Right ventricle myocardium superior (tissue), 1 donor: ENCODE data around the gene SLC5A10. TPM values are rescaled to one million over a fixed set of nuclear protein-coding genes. Genes with fewer than 3 reads are reported as not detected.
"Not testable (repeated sequence)": the region's sequence is repeated elsewhere in the genome, so short reads cannot be mapped to it uniquely, and the experiment has no call there.

Source experiments
- ATAC-seq: fragments of 200-7000 bp; cut with Tn5 transposase; one replicate; pipeline ENCODE4 v1.9.1; 2020; ENCODE audit warnings: mild to moderate bottlenecking; ENCODE audit not compliant: poor library complexity
- DNase-seq: peaks from one replicate; pipeline ENCODE4 v3.0.0-alpha.2; 2020
- intact Hi-C: fragments of 100-400 bp; cut with DNase I; formaldehyde crosslinking; loops from one replicate; pipeline ENCODE4 v1.11.2; 2022
- total RNA-seq: library from RNA; stranded (reverse); fragmentation: NEBNext Ultra II Directional; extraction: Animal tissue kit (Norgen Biotek cat#: 25700); gene quantifications from one replicate; pipeline ENCODE4 v1.2.1, GENCODE V29; 2021
- donor health status: DM: no; HTN: yes; CAD: no; lungs with severe emphysema.

Gene SLC5A10
- total RNA-seq, 1 donor from 2014 or later: not detected

DNA sequence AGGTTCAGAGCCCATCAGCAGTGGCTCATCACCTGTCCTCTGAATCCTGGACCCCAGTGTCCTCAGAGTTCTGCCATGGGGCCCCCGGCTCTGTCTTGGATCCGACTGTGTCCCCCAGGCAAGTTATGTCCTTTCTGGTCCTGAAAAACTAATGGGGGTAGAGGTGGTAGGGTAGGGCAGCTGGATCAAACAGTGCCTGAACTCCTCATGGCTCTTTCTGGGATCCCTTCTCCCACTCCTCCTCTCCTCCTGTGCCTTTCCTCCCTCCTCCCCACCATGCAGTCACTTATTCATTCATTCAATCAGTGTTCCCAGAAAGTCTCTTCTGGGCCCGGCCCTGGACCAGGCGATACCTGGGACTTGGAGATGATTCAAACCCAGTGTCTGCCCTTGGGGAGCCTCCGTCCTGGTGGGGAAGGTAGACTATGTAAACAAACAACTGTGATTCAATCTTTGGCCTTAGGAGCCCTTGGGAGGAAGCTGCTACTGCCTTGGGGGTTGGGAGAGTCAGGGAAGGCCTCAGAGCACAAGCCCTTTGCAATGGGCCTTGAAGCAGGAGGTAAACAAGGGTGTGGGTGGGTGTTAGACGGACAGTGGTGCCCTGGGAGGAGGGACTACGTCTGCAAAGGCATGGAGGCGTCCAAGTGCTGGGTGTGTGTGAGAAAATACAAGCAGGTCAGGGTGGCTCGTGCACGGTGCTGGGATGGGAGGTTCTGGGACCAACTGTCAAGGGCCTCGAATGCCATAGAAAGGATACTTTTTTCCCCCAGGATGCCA is 59.0 kb downstream of the SLC5A10 start:
- ATAC-seq: peak; percentile 51
- intact Hi-C loops: no loop called here
- no peak for DNase-seq

DNA sequence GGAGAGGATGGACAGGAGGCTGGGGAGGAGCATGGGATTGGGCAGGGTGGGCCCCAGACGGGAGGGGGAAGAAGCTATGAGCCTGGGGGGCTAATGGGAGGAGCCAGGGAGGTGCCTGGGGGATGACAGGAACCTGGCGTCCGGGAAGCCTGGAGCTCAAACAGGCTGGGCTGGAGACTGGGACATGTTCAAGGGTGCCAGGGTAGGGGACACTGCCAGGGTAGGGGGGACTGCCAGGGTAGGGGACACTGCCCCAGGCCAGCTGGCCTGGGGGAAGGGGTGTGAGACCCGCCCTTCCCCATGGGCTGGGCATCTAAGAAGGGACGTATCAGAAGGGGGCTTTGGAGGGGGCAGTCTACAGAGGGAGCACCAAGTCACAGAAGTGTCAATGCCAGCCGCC is 59.6 kb downstream of the SLC5A10 start:
- no peak for DNase-seq
- intact Hi-C loops: no loop called here
- no peak for ATAC-seq

DNA sequence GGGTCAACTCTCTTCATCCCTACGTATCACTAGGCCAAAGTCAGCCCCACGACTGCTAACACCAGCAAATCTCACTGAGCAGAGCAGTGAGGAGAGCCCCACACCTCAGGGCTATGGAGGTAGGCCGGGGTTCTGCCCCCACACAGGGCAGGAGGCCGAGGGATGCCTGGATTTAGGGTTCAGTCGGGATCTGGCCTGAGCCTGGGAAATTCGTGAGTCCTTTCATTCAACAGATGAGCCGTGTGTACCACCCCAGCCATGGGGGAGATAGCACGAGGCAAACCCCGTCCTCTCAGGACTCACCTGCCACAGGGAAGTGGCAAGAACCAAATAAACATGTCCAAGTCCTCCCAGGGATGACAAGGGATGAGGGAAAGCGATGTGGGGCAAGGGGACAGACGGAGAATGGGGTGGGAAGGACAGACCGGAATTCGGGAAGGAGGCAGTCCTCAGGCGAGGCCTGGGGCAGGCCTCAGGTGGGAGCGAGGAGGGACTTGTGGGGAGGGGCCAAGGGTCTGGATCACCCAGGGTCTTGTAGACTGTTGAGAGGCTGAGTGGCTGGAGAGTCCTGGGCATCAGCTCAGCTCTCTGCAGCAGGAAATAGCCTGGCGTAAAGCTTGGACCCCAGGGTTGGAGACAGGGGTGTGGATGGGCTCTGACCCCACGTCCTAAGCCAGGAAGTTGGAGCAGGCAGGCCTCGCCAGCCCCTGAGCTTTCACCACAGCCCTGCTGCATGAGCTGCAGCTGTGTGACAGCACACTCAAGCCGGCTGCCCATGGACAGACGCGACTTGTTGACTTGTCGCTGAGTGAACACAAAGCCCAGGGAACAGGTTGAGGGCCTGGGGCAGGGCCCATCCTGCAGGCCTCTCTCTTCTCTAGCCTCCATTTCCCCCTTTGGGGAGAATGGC is 60.5 kb downstream of the SLC5A10 start:
- ATAC-seq: no peak
- peak; percentile 35 for DNase-seq
- intact Hi-C loops: no loop called here

DNA sequence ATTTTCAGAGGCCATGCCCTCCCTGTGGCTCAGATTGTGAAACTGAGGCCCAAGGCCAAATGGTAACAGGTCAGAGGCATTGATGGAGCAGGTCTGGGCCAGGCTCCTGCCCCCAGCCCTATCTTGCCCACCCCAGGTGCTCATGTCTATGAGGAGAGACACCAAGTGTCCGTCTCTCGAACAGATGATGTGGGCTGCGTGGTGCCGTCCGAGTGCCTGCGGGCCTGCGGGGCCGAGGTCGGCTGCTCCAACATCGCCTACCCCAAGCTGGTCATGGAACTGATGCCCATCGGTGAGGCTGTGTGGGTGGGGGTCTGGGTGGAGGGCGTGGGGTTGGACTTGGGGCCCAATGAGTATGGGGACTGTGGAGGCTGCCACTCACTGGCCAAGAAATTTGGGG is 61.3 kb downstream of the SLC5A10 start:
- intact Hi-C loops: no loop called here
- DNase-seq (peak; percentile 20), ATAC-seq (no peak)

DNA sequence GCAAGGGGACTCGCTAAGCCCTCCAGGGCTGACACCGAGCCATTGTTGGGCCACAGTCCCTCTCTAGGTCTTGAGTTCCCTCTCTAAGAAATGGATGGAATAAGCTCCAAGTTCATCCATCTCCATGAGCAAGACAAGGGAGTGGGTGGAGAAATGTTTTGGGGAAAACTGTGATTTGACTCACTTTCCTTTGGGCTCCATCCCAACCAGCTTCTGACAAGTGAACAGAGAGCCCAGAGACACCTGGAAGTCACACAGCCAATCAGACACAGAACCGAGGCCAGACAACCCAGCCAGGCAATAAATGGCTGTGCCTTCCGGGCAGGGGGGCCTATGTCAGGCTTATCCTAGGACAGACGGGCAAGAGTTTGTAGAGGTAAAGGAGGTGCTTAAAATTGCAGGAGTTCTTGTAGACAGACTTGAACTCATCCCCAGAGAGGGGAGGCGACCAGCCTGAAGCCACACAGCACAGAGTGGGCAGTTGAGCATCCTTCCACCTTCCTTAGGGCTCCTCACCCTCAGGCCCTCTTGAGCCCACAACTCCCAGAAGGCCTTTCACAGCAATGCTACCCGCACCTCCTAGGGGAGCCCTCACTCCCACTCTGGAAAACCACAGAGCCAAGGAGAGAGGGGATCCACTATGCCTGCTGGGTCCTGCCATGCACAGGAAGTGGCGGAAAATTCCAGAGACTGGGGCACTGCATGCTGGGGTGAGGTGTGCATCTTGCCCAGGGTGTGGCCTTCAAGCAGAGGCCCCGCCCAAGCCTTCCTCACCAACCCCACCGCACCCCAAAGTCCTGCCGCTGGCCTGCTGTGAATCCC is 62.1 kb downstream of the SLC5A10 start:
- DNase-seq: peak; percentile 24
- intact Hi-C loops: no loop called here
- ATAC-seq: no peak

DNA sequence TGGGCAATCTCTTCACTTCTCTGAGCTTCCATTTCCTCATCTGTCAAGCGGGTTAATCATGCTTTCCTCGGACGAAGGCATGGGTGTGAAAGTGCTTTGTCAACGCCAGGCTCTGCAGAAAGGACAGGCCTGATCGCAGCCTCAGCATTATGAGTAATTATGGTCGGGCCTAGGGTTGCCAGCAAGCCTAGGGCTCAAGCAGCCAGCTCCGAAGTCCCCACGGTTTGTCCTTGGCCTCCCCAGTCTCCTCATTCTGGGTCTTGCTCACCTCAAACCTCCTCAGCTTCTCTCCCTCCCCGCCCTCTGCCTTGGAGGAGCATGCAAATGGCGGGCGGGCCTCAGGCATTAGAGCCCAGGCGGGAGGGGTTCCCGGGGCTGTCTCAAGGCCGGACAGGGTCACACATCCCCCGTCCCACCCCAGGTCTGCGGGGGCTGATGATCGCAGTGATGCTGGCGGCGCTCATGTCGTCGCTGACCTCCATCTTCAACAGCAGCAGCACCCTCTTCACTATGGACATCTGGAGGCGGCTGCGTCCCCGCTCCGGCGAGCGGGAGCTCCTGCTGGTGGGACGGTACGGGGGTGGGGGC is 62.8 kb downstream of the SLC5A10 start:
- intact Hi-C loops: no loop called here
- no peak for ATAC-seq
- DNase-seq: peak; percentile 21

DNA sequence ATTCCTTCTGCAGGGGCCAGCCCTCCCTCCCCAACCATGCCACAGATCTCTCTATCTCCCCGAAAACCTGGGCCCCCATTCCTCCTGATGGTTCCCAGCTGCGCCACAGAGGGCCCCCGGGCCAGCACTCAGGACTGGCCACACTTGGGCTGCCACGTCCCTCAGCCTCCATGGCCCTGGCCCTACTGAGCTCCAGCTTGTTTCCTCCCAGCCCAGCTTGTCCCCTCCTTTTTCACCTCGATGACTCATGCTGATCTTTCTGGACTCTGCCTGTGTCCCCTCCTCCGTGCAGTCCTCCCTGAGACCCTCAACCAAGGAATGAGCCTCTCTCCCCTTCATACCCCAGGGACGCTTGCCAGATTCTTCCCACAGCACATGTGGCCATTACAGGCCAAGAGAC is 63.5 kb downstream of the SLC5A10 start:
- intact Hi-C loops: no loop called here
- ATAC-seq: no peak
- DNase-seq: peak; percentile 17

DNA sequence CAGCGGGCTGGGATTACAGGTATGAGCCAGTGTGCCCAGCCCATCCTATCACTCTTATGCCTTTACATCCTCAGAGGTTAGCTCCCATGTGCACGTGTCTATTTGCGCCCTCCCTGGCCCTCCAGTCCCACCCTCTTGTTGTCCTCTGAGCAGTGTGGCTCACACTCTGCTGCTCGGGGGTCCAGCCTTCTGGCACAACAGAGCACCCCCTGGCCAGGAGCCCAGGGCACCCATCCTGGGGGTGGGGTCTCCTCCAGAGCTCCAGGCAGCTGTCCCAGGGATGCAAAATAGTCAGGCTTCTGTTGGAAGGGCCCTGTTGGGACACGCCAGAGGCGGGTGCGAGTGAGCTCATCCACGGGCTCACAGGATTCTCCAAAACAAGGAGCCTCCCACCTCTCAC is 64.3 kb downstream of the SLC5A10 start:
- intact Hi-C loops: no loop called here
- peak; percentile 7 for DNase-seq
- no peak for ATAC-seq

DNA sequence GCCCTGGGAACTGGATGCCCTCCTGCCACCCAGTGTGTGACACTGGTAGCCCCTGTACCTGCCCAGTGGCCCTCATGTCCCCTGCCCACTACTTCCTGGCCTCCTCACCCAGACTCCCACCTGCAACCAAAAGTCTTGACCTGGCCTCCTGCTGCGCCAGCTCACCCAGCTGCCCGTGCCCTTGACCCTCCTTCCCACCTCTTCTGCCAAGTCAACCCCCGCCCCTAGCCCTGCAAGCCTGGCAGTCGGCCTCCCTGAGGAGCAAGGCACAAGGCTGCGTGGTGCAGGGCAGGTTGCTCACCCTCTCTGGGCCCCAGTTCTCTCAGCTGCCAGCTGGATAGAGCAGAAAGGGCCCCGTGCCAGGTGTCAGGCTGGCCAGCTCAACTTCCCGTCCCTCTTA is 64.9 kb downstream of the SLC5A10 start:
- ATAC-seq: no peak
- intact Hi-C loops: no loop called here
- peak; percentile 32 for DNase-seq

DNA sequence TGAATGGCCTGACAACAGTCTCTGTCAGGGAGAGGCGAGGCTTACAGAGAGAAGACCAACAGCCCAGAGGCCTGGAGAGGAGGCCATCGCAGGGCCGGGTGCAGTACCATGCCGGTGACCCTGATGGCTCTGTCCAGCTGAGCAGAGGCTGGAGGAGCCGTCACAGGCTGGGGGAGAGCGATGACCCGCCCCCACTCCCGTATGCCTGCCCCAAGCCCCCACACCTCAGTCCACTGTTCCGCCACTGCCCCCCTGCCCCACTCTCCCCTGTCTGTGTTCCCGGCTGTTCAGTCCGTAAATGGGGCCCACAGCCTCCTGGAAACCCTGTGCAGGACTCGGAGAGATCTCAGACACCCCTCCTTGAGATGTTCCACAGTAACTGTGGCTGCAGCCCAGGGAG is 65.4 kb downstream of the SLC5A10 start:
- DNase-seq (peak; percentile 27), ATAC-seq (no peak)
- intact Hi-C loops: no loop called here

DNA sequence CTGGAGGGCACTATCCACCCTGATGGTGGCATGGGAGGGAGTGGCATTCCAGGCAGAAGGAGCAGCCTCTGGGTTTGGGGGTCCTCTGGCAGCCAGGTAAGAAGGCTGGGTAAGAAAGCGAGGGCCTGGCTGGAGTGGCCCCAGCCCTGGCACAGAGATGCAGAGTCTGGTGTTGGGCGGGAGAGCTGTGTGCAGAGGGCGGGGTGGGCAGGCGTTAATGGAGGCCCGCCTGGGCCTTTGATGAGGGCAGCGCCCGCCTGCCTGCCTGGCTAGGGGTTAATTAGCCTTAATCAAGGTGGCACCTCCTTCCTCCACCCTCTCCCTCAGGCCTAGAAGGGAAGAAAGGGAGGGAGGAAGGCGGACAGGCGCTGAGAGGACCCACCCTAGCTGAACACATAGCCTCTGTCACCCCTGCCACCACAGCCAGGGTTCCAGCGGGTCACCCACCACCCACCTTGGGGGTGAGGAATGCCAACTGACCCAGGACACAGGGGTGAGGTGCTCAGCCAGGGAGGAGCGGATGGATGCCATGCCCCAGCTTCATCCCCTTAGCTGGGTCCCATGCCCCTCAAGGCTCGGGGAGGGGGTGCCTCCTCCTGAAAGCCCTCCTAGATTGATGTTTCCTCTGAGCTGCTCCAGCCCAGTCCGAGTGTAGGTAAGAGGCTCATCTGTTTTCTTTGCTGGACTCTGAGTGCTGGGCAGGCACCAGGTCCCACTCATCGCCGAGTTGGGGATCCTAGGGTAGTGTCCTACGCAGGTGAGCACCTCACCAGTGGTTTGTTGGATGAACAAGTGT is 66.0 kb downstream of the SLC5A10 start:
- peak; percentile 14 for DNase-seq
- ATAC-seq: no peak
- intact Hi-C loops: no loop called here

DNA sequence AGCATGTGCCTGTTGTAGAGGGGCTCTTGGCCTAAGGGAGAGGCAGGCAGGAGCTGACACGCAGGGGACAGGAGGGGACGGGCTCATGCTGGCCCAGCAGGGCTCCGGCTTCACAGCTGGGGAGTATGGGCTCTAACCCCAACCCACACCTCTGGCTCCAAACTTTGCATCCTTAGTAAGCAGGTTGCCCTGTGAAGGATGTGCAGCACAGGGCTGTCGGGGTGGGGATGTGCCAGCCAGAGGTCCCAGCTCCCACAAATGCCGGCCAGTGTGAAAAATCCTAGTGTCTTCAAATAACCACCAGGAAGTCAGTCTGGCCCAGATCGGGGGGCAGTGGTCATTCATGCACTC is 66.6 kb downstream of the SLC5A10 start:
- DNase-seq: peak; percentile 23
- no peak for ATAC-seq
- intact Hi-C loops: no loop called here

DNA sequence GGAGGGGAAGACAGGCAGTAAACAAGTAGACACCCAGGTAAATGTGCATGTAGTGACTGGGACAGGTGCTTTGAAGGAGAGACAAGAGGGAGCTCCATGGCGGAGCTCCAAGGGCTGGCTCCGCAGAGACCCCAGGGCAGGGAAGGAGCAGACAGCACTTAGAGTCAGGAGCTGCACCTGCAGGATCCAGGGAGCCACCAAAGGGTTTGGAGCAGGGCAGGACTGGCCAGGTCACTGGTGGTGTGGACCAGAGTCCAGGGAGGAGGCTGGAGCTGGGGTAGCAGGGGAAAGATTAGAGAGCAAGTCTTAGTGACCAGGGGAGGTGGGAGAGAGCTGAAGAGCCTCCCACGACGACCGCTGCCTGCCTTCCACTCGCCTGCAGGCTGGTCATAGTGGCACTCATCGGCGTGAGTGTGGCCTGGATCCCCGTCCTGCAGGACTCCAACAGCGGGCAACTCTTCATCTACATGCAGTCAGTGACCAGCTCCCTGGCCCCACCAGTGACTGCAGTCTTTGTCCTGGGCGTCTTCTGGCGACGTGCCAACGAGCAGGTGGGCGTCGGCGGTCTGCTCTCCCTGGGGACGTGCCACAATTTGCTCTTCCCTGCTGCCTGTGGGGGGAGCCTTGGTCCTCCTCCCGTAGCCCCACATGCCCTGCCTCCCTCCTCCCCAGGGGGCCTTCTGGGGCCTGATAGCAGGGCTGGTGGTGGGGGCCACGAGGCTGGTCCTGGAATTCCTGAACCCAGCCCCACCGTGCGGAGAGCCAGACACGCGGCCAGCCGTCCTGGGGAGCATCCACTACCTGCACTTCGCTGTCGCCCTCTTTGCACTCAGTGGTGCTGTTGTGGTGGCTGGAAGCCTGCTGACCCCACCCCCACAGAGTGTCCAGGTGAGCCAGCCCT is 67.3 kb downstream of the SLC5A10 start:
- no peak for ATAC-seq
- DNase-seq: peak; percentile 34
- intact Hi-C loops: no loop called here

DNA sequence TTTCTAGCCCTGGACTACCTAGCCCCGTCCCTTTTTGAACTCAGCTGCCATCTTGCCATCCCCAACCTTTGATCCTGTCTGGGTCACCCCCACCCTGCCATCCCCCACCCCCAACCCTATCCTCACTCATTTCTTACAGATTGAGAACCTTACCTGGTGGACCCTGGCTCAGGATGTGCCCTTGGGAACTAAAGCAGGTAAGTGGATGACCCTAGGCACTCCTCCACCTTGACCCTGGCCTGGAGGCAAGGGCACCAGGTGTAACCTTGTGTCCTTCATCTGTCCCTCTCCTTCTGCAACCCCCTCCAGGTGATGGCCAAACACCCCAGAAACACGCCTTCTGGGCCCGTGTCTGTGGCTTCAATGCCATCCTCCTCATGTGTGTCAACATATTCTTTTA is 68.1 kb downstream of the SLC5A10 start:
- intact Hi-C loops: no loop called here
- ATAC-seq (no peak), DNase-seq (peak; percentile 9)

DNA sequence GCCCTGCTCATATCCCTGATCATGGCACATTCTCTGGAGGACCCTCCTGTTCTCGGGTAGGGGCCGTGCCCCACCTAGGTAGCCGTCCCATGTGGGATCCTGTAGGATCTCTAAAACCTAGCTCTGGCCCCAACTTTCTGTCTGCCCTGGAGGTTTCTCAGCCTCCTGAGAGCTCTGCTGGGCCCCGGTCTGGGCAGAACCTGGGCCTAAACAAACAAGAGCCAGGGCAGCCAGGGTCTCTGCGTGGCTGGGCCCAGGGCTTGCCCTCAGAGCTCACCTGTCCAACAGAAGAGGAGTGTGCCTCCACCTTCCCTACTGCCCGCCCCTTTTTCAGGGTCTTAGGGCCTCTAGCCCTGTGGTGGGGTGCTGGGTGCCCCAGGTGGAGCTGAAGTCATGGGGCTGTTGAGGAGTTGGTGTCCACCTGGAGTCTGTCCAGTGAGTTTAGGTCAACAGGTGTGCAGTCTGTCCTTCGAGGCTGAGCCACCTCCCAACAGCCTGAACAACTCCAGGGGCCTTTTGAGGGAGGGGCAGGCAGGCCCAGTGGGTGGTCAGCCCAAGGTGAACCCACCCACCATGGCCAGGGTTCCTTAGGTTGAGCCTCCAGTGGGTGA is 69.2 kb downstream of the SLC5A10 start:
- DNase-seq: peak; percentile 27
- ATAC-seq, intact Hi-C loops: not testable (repeated sequence)

DNA sequence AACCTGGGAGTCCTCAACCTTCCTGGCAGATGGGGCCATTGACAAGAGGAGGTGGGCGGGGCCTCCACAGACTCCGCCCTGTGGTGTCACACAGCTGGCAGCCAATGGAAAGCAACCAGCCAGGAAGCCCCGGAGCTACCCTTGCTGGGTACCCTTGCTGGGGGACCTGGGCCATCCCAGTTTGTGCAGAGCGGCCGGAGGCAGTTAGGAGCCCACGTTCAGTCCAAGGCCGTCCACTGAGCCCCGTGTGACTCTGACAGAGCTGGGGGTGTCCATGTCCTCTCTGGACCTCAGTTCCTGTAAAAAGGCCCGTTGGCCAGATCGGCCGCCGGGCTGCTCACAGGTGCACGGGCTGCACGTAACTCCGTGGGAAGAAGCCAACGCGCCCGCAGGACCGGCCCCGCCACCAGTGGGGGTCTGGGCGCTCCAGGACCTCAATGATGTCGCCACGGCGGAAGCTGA is 69.7 kb downstream of the SLC5A10 start:
- ATAC-seq: no peak
- intact Hi-C loops: no loop called here
- peak; percentile 46 for DNase-seq

DNA sequence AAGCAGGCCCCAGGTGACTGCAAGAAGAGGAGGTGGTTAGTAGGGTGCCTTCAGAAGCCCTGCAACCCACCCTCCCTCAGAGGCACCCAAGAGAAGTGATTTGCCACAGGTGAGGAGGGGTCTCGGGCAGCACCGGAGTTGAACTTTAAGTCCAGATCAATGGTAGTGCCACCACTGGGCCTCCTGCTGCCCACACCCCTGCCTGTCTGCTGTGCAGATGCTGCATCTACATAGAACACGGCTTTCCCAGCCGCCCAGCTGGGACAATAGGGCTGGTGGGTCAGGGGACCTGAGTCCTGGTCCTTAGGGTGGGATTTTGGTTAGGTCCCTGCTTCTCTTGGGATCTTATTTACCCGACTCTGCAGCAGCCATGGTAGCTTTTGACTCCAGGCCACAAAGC is 70.2 kb downstream of the SLC5A10 start:
- ATAC-seq (no peak), DNase-seq (peak; percentile 22)
- intact Hi-C loops: no loop called here
